Panc1 (cell line): Measurements from ENCODE around the gene SEMA3B.

Experiments
- CTCF ChIP-seq: fragments of 450-650 bp; IDR thresholded peaks from 2 replicates; pipeline ENCODE4 v1.5.1; 2017; ENCODE audit warnings: mild to moderate bottlenecking
- POLR2AphosphoS5 ChIP-seq: IDR thresholded peaks from 2 replicates; pipeline ENCODE4 v1.6.1; 2012; ENCODE audit warnings: mild to moderate bottlenecking, low read depth, low read length, moderate library complexity
- TF ChIP-seq, protein P1 (sequence below), 2 experiments: IDR thresholded peaks; 2 replicates each; pipeline ENCODE4 v1.6.1; 2011 to 2012; ENCODE audit warnings: low read depth in 2 of 2, control low read depth in 1 of 2, low read length in 1 of 2, mild to moderate bottlenecking in 1 of 2, moderate library complexity in 1 of 2; ENCODE audit not compliant: insufficient read depth in 1 of 2

DNA sequence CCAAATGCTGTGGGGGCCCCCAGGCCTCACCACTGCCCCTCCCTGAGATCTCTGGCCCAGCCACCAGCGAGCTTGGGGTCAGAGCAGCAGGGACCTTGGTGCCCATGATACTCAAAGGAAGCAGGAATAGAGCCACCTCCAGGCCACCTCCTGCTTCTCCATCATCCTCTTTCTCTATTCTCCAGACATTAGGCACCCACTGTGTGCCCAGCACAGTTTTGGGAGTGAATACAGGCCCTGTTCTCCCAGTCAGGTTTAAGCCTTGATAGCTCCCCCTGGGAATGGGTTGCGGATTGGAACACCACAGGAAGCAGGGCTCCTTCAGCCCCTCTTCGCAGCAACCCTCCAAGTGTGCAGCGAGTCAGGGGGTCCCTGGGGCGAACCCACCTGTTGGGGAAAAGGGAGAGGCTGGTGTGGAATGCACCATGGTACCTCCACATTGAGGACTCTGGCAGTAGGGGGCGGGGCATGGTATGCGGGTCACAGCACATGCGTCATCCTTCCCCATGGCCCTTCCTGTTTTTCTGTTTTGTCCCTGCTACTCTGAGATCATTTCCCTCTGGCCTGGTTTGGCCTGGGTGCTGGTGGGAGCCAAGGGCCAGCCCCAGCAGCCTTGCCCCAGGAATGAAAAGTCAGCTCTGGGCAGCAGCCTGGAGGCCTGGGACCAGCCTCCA, 14.2 kb upstream of the SEMA3B start:
- no peak for TF ChIP-seq CTCF
- TF ChIP-seq, protein P1, sequence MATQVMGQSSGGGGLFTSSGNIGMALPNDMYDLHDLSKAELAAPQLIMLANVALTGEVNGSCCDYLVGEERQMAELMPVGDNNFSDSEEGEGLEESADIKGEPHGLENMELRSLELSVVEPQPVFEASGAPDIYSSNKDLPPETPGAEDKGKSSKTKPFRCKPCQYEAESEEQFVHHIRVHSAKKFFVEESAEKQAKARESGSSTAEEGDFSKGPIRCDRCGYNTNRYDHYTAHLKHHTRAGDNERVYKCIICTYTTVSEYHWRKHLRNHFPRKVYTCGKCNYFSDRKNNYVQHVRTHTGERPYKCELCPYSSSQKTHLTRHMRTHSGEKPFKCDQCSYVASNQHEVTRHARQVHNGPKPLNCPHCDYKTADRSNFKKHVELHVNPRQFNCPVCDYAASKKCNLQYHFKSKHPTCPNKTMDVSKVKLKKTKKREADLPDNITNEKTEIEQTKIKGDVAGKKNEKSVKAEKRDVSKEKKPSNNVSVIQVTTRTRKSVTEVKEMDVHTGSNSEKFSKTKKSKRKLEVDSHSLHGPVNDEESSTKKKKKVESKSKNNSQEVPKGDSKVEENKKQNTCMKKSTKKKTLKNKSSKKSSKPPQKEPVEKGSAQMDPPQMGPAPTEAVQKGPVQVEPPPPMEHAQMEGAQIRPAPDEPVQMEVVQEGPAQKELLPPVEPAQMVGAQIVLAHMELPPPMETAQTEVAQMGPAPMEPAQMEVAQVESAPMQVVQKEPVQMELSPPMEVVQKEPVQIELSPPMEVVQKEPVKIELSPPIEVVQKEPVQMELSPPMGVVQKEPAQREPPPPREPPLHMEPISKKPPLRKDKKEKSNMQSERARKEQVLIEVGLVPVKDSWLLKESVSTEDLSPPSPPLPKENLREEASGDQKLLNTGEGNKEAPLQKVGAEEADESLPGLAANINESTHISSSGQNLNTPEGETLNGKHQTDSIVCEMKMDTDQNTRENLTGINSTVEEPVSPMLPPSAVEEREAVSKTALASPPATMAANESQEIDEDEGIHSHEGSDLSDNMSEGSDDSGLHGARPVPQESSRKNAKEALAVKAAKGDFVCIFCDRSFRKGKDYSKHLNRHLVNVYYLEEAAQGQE (IDR thresholded peaks at IDR 0.05; ENCODE audit: insufficient read depth in 1 of 2, low read depth in 2 of 2, low read length in 1 of 2): no peak
- no peak for TF ChIP-seq POLR2AphosphoS5
